HCT116 (cell line): ENCODE data around the gene KCND3. TPM values are rescaled to one million over a fixed set of nuclear protein-coding genes. Genes with fewer than 3 reads are reported as not detected.

ENCODE experiments used
- ATAC-seq: fragments of 200-7000 bp; cut with Tn5 transposase; 2 replicates; pipeline ENCODE4 v1.9.1; 2020; ENCODE audit warnings: mild to moderate bottlenecking, moderate library complexity
- BruUV-seq: library from RNA; stranded (reverse); fragments of 400-500 nt; replicated peaks from 2 replicates; lab custom pipeline; 2021; lab: Mats Ljungman, UMichigan
- CTCF ChIA-PET: fragments of 300-600 bp; sonication (Branson Sonifier 250); formaldehyde crosslinking; loops from one replicate; lab custom pipeline; 2021; ENCODE audit warnings: antibody characterized with exemption; lab: Charles Lee
- POLR2A ChIA-PET: fragments of 300-600, 350-600 bp; sonication (Branson Sonifier 250); formaldehyde crosslinking; loops from one replicate; lab custom pipeline; 2021; ENCODE audit warnings: antibody characterized with exemption; lab: Charles Lee
- RAD21 ChIA-PET, 2 experiments: fragments of 300-600 bp; sonication (Branson Sonifier 250); formaldehyde crosslinking; loops; one replicate each; lab custom pipeline; 2023; ENCODE audit warnings: low total read pairs in 2 of 2; ENCODE audit not compliant: uncharacterized antibody in 2 of 2, unreplicated experiment in 2 of 2, low non-redundant PET in 1 of 2; lab: Charles Lee
- DNase-seq: peaks from one replicate; pipeline ENCODE4 v3.0.0-alpha.2; 2010; ENCODE audit warnings: low read depth, low spot score
- H2AFZ ChIP-seq: fragments of 200-600 bp; shearing (Covaris generic), sonication (generic); 2 replicates; pipeline ENCODE4 v1.6.1; 2017; ENCODE audit warnings: low read depth, mixed run types, mixed read lengths, antibody characterized with exemption, low read length; ENCODE audit not compliant: poor library complexity, severe bottlenecking
- H3K27ac ChIP-seq: 2 replicates; pipeline ENCODE4 v1.5.1; 2012; ENCODE audit warnings: low read depth, low read length
- H3K27me3 ChIP-seq: fragments of 200-600 bp; sonication (generic); 2 replicates; pipeline ENCODE4 v1.6.1; 2016; ENCODE audit warnings: mixed run types, low read length, mixed read lengths; ENCODE audit not compliant: insufficient read depth
- H3K36me3 ChIP-seq, 2 experiments: fragments of 200-500 bp in 1 of 2; fragments of 200-600 bp in 1 of 2; sonication (Bioruptor generic) in 1 of 2; sonication (generic) in 1 of 2; 2 replicates each; pipeline versions ENCODE4 v1.5.1 to v1.6.1; 2014 to 2016; ENCODE audit warnings: low read length in 2 of 2, inconsistent platforms in 1 of 2, mixed read lengths in 1 of 2, mixed run types in 1 of 2; ENCODE audit not compliant: insufficient read depth in 2 of 2, control insufficient read depth in 1 of 2
- H3K4me1 ChIP-seq, 2 experiments: fragments of 200-600 bp in 1 of 2; sonication (generic) in 1 of 2; 2 replicates each; pipeline versions ENCODE4 v1.5.1 to v1.6.1; 2012 to 2017; ENCODE audit warnings: low read length in 2 of 2, inconsistent platforms in 1 of 2, mild to moderate bottlenecking in 1 of 2, mixed read lengths in 1 of 2, mixed run types in 1 of 2, moderate library complexity in 1 of 2; ENCODE audit not compliant: insufficient read depth in 2 of 2, control insufficient read depth in 1 of 2
- H3K4me2 ChIP-seq: fragments of 200-600 bp; sonication (generic); 2 replicates; pipeline ENCODE4 v1.6.1; 2017; ENCODE audit warnings: mixed run types, low read length, mixed read lengths
- H3K4me3 ChIP-seq, 2 experiments: fragments of 200-600 bp in 1 of 2; sonication (generic) in 1 of 2; replicated peaks in 1 of 2; 2 replicates each; pipeline ENCODE4 v1.5.1; 2011 to 2016; ENCODE audit warnings: low read length in 2 of 2, control low read depth in 1 of 2, low read depth in 1 of 2, mild to moderate bottlenecking in 1 of 2, mixed read lengths in 1 of 2, mixed run types in 1 of 2
- H3K79me2 ChIP-seq: fragments of 200-600 bp; sonication (generic); 2 replicates; pipeline ENCODE4 v1.6.1; 2017; ENCODE audit warnings: mild to moderate bottlenecking, mixed run types, low read length, moderate library complexity, mixed read lengths; ENCODE audit not compliant: insufficient read depth
- H3K9ac ChIP-seq: fragments of 200-600 bp; sonication (generic); 2 replicates; pipeline ENCODE4 v1.6.1; 2016; ENCODE audit warnings: low read length, mixed read lengths
- H3K9me2 ChIP-seq: fragments of 200-600 bp; sonication (generic), shearing (Covaris generic); 2 replicates; pipeline ENCODE4 v1.6.1; 2017; ENCODE audit warnings: mixed run types, mild to moderate bottlenecking, moderate library complexity; ENCODE audit not compliant: insufficient read depth
- H3K9me3 ChIP-seq, 2 experiments: fragments of 200-500 bp in 1 of 2; fragments of 200-600 bp in 1 of 2; sonication (Bioruptor generic) in 1 of 2; sonication (generic) in 1 of 2; 2 replicates each; pipeline ENCODE4 v1.6.1; 2014 to 2017; ENCODE audit warnings: low read length in 2 of 2, mixed read lengths in 2 of 2, inconsistent platforms in 1 of 2, low read depth in 1 of 2, mild to moderate bottlenecking in 1 of 2, mixed run types in 1 of 2, moderate library complexity in 1 of 2; ENCODE audit not compliant: control insufficient read depth in 1 of 2, insufficient read depth in 1 of 2
- H4K20me1 ChIP-seq: fragments of 200-600 bp; sonication (generic), shearing (Covaris generic); 2 replicates; pipeline ENCODE4 v1.6.1; 2017; ENCODE audit warnings: mixed run types, mild to moderate bottlenecking, moderate library complexity; ENCODE audit not compliant: insufficient read depth
- ATF3 ChIP-seq: IDR thresholded peaks from 2 replicates; pipeline ENCODE4 v1.6.1; 2012
- CBX3 ChIP-seq: IDR thresholded peaks from 2 replicates; pipeline ENCODE4 v1.6.1; 2012; ENCODE audit warnings: low read depth
- CEBPB ChIP-seq: IDR thresholded peaks from 2 replicates; pipeline ENCODE4 v1.6.1; 2012; ENCODE audit warnings: low read depth
- CTCF ChIP-seq, 3 experiments: fragments of 200-600 bp in 1 of 3; sonication (generic) in 1 of 3; IDR thresholded peaks in 2 of 3; conservative IDR thresholded peaks in 1 of 3; 2 replicates each; pipeline ENCODE4 v1.5.1; 2012 to 2017; ENCODE audit warnings: low read depth in 2 of 3, low read length in 2 of 3, antibody characterized with exemption in 1 of 3, borderline replicate concordance in 1 of 3, control low read depth in 1 of 3, mild to moderate bottlenecking in 1 of 3, mixed read lengths in 1 of 3, mixed run types in 1 of 3, moderate library complexity in 1 of 3; ENCODE audit not compliant: insufficient read depth in 1 of 3
- ELF1 ChIP-seq: IDR thresholded peaks from 2 replicates; pipeline ENCODE4 v1.6.1; 2012; ENCODE audit warnings: low read depth, borderline replicate concordance
- EZH2 ChIP-seq: fragments of 200-600 bp; sonication (generic); IDR thresholded peaks from 2 replicates; pipeline ENCODE4 v1.6.1; 2017; ENCODE audit warnings: antibody characterized with exemption, mixed run types
- EZH2phosphoT487 ChIP-seq: fragments of 200-600 bp; IDR thresholded peaks from 2 replicates; pipeline ENCODE4 v1.6.1; 2018; ENCODE audit warnings: antibody characterized with exemption, borderline replicate concordance
- JUND ChIP-seq: IDR thresholded peaks from 2 replicates; pipeline ENCODE4 v1.6.1; 2012
- POLR2AphosphoS5 ChIP-seq: IDR thresholded peaks from 2 replicates; pipeline ENCODE4 v1.6.1; 2011; ENCODE audit warnings: mild to moderate bottlenecking, low read depth, low read length, moderate library complexity
- RAD21 ChIP-seq: IDR thresholded peaks from 2 replicates; pipeline ENCODE4 v1.6.1; 2012; ENCODE audit warnings: low read depth, mild to moderate bottlenecking
- SIN3A ChIP-seq: IDR thresholded peaks from 2 replicates; pipeline ENCODE4 v1.6.1; 2012; ENCODE audit warnings: low read depth
- SRF ChIP-seq: IDR thresholded peaks from 2 replicates; pipeline ENCODE4 v1.6.1; 2012; ENCODE audit warnings: low read depth
- TCF7L2 ChIP-seq: IDR thresholded peaks from 2 replicates; pipeline ENCODE4 v1.7.0; 2011; ENCODE audit warnings: borderline replicate concordance, inconsistent platforms; ENCODE audit not compliant: insufficient read depth, insufficient read length; ENCODE audit errors: extremely low read depth
- YY1 ChIP-seq: IDR thresholded peaks from 2 replicates; pipeline ENCODE4 v1.6.1; 2011; ENCODE audit warnings: low read length, low read depth, moderate library complexity, mild to moderate bottlenecking; ENCODE audit not compliant: insufficient replicate concordance; ENCODE audit errors: extremely low read depth
- ZNF274 ChIP-seq: fragments of 200-500 bp; sonication (Bioruptor generic); IDR thresholded peaks from 2 replicates; pipeline ENCODE4 v1.6.1; 2014; ENCODE audit warnings: mild to moderate bottlenecking, low read depth, low read length, inconsistent platforms
- intact Hi-C: fragments of 100-400 bp; cut with micrococcal nuclease; formaldehyde crosslinking; loops from 2 replicates; pipeline ENCODE4 v1.10.0; 2022
- total RNA-seq: library from RNA; stranded (reverse); gene quantifications from one replicate; pipeline ENCODE4 v1.2.1, GENCODE V29; 2021; ENCODE audit not compliant: unreplicated experiment
- TF ChIP-seq, protein P1 (sequence below): IDR thresholded peaks from 2 replicates; pipeline ENCODE4 v1.6.1; 2012

The KCND3 gene
- total RNA-seq, 1 experiment from 2014 or later: 0.44 TPM

GRCh38 chr1:111841189-111841588 lies 148.3 kb downstream of the KCND3 start:
- no peak overlapping the region for H2AFZ ChIP-seq
- TF ChIP-seq YY1 (no peak), POLR2AphosphoS5 (no peak), ZNF274 (no peak), ELF1 (no peak), RAD21 (no peak), EZH2 (no peak), JUND (no peak), TCF7L2 (no peak)
- TF ChIP-seq, protein P1, sequence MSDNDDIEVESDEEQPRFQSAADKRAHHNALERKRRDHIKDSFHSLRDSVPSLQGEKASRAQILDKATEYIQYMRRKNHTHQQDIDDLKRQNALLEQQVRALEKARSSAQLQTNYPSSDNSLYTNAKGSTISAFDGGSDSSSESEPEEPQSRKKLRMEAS: no peak
- POLR2A ChIA-PET: no interaction called here
- no peak overlapping the region for H3K4me3 ChIP-seq
- H3K4me1 ChIP-seq: no peaks in the 10 kb centered on the region
- no peaks in the 10 kb centered on the region for H3K9me3 ChIP-seq
- H3K79me2 ChIP-seq: no peaks in the 10 kb centered on the region
- H3K27me3 ChIP-seq: peaks cover 53% of the 10 kb centered on the region; the same call in 1 of the 2 replicates
- BruUV-seq: no TSS peak
- no peak overlapping the region for H3K4me2 ChIP-seq
- CTCF ChIA-PET: no interaction called here
- H3K9me2 ChIP-seq: no peaks in the 10 kb centered on the region
- intact Hi-C loops: no loop called here
- H3K9ac ChIP-seq: no peak overlapping the region
- no peak overlapping the region for H3K27ac ChIP-seq
- DNase-seq (no peak), ATAC-seq (no peak)
- RAD21 ChIA-PET: no interaction called here
- no peaks in the 10 kb centered on the region for H4K20me1 ChIP-seq
- H3K36me3 ChIP-seq: no peaks in the 10 kb centered on the region

GRCh38 chr1:111837393-111837792 lies 152.1 kb downstream of the KCND3 start:
- Histone ChIP-seq H3K9me2 (no peaks in the 10 kb centered on the region), H3K9ac (no peak overlapping the region), H3K79me2 (no peaks in the 10 kb centered on the region), H3K36me3 (no peaks in the 10 kb centered on the region), H4K20me1 (no peaks in the 10 kb centered on the region), H3K9me3 (no peaks in the 10 kb centered on the region), H3K4me1 (no peaks in the 10 kb centered on the region), H2AFZ (no peak overlapping the region), H3K27me3 (peaks cover 44% of the 10 kb centered on the region), H3K27ac (no peak overlapping the region), H3K4me3 (no peak overlapping the region), H3K4me2 (no peak overlapping the region)
- CTCF ChIA-PET: no interaction called here
- BruUV-seq: no TSS peak
- intact Hi-C loops: no loop called here
- DNase-seq (no peak), ATAC-seq (no peak)
- RAD21 ChIA-PET: no interaction called here
- POLR2A ChIA-PET: no interaction called here
- TF ChIP-seq EZH2phosphoT487 (no peak), CEBPB (no peak), SRF (no peak), SIN3A (no peak), EZH2 (no peak), JUND (no peak), CTCF (IDR thresholded peaks at IDR 0.05 in 2 of 3, conservative IDR thresholded peaks at IDR 0.05 in 1 of 3; ENCODE audit: borderline replicate concordance in 1 of 3, insufficient read depth in 1 of 3, low read depth in 2 of 3, low read length in 2 of 3) (no peak), ATF3 (no peak), CBX3 (no peak)
- TF ChIP-seq, protein P1: no peak
